Glutamatergic neuron (in vitro differentiated cells): ENCODE data around the gene BTBD9. TPM values are rescaled to one million over a fixed set of nuclear protein-coding genes. Genes with fewer than 3 reads are reported as not detected.

Experiments used
- DNase-seq: peaks from one replicate; pipeline ENCODE4 v3.0.0; 2022
- H3K27ac Mint-ChIP-seq: one replicate; pipeline ENCODE4 v1.8.0; 2020; ENCODE audit warnings: mild to moderate bottlenecking, mixed read lengths, inconsistent platforms; ENCODE audit not compliant: unreplicated experiment
- H3K27me3 Mint-ChIP-seq: one replicate; pipeline ENCODE4 v1.8.0; 2020; ENCODE audit warnings: mild to moderate bottlenecking, moderate library complexity, mixed read lengths, inconsistent platforms; ENCODE audit not compliant: unreplicated experiment
- H3K36me3 Mint-ChIP-seq: one replicate; pipeline ENCODE4 v1.8.0; 2020; ENCODE audit warnings: mild to moderate bottlenecking, mixed read lengths, inconsistent platforms; ENCODE audit not compliant: unreplicated experiment
- H3K4me1 Mint-ChIP-seq: one replicate; pipeline ENCODE4 v1.8.0; 2020; ENCODE audit warnings: mild to moderate bottlenecking, low read depth, mixed read lengths, inconsistent platforms; ENCODE audit not compliant: unreplicated experiment
- H3K4me3 Mint-ChIP-seq: one replicate; pipeline ENCODE4 v1.8.0; 2020; ENCODE audit warnings: mild to moderate bottlenecking, mixed read lengths, inconsistent platforms; ENCODE audit not compliant: unreplicated experiment
- H3K9me3 Mint-ChIP-seq: one replicate; pipeline ENCODE4 v1.8.0; 2020; ENCODE audit warnings: mild to moderate bottlenecking, moderate library complexity, mixed read lengths, inconsistent platforms; ENCODE audit not compliant: unreplicated experiment
- total RNA-seq: library from RNA; stranded (reverse); fragmentation: NEBNext Ultra II Directional; extraction: Animal tissue kit (Norgen Biotek cat#: 25700); gene quantifications from one replicate; pipeline ENCODE4 v1.2.1, GENCODE V29; 2021; ENCODE audit not compliant: unreplicated experiment
- TF ChIP-seq, protein P1 (sequence below): fragments of 200-600 bp; sonication (generic); IDR thresholded peaks from one replicate; pipeline ENCODE4 v1.5.0; 2021; ENCODE audit not compliant: partially characterized antibody, unreplicated experiment

Gene BTBD9
- total RNA-seq, 1 donor from 2014 or later: 18.8 TPM

- Mint-ChIP-seq H3K27ac (no peak overlapping the region), H3K4me1 (no peaks in the 10 kb centered on the region), H3K27me3 (no peaks in the 10 kb centered on the region), H3K4me3 (no peak overlapping the region), H3K36me3 (no peaks in the 10 kb centered on the region), H3K9me3 (no peaks in the 10 kb centered on the region)
- TF ChIP-seq, protein P1, sequence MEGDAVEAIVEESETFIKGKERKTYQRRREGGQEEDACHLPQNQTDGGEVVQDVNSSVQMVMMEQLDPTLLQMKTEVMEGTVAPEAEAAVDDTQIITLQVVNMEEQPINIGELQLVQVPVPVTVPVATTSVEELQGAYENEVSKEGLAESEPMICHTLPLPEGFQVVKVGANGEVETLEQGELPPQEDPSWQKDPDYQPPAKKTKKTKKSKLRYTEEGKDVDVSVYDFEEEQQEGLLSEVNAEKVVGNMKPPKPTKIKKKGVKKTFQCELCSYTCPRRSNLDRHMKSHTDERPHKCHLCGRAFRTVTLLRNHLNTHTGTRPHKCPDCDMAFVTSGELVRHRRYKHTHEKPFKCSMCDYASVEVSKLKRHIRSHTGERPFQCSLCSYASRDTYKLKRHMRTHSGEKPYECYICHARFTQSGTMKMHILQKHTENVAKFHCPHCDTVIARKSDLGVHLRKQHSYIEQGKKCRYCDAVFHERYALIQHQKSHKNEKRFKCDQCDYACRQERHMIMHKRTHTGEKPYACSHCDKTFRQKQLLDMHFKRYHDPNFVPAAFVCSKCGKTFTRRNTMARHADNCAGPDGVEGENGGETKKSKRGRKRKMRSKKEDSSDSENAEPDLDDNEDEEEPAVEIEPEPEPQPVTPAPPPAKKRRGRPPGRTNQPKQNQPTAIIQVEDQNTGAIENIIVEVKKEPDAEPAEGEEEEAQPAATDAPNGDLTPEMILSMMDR: no peak
- DNase-seq: no peak
Observed at GRCh38 chr6:38589367-38589720, 50.4 kb downstream of the BTBD9 start.

DNA sequence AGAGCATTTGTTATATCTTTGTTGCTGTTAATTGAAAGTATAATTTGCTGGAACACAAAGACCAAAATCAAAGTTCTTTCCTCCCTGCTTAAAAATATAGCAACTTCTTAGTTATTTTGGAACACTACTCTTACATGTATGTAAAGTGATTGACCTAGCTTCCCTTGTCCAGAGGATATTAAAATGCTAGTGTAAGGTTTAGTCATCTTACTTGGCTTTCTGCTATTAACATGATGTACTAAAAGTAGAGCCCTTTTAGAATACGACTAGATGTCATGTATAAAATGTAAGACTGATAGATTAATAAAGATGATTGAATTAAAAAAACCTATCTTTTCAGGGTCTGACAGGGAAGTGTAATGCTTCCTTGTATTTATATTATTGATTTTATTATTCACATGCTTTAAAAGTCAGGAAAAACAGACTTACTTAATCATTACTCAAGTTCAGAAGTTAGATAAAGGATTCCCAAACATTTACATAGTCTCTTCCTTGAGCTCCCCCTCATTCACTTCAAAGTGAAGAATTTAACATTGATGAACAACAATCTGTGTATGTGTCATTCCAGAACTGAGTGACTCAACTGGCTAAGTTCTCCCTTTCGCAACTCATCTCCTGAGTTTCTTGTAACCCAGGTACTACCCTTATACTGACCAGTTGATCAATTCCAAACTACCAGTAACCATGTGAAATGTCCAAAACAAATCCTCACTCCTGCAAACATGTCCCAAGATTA is 50.9 kb downstream of the BTBD9 start:
- H3K36me3 Mint-ChIP-seq: no peaks in the 10 kb centered on the region
- no peaks in the 10 kb centered on the region for H3K4me1 Mint-ChIP-seq
- no peaks in the 10 kb centered on the region for H3K27me3 Mint-ChIP-seq
- H3K4me3 Mint-ChIP-seq: no peak overlapping the region
- no peaks in the 10 kb centered on the region for H3K9me3 Mint-ChIP-seq
- TF ChIP-seq, protein P1: no peak
- H3K27ac Mint-ChIP-seq: no peak overlapping the region
- no peak for DNase-seq

- Mint-ChIP-seq H3K9me3 (no peaks in the 10 kb centered on the region), H3K27me3 (no peaks in the 10 kb centered on the region), H3K36me3 (no peaks in the 10 kb centered on the region), H3K4me1 (no peaks in the 10 kb centered on the region), H3K4me3 (no peak overlapping the region), H3K27ac (no peak overlapping the region)
- TF ChIP-seq, protein P1: no peak
- DNase-seq: no peak
Observed at GRCh38 chr6:38587766-38588362, 51.9 kb downstream of the BTBD9 start.

- Mint-ChIP-seq H3K27ac (no peak overlapping the region), H3K27me3 (no peaks in the 10 kb centered on the region), H3K4me1 (no peaks in the 10 kb centered on the region), H3K4me3 (no peak overlapping the region), H3K9me3 (no peaks in the 10 kb centered on the region), H3K36me3 (no peaks in the 10 kb centered on the region)
- TF ChIP-seq, protein P1: no peak
- DNase-seq: no peak
Observed at GRCh38 chr6:38586992-38587391, 52.7 kb downstream of the BTBD9 start.

DNA sequence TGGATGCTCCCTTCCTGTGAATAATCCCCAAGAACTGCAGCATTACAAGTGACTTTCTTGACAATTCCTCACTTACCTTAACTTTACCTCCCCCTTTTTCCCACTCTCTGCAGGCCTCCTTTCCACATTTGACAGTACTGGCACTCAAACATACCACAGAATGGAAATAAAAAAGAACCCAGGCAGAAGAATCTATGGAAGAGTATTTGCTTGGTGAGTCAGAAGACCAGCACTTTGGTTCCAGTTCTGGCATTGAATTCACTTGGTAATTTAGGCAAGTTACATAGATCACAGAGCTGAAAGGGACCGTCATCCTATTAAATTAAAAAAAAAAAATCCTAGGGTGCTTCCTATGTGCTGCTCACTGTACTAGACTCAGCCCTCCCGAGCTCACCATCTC is 55.0 kb downstream of the BTBD9 start:
- no peaks in the 10 kb centered on the region for H3K9me3 Mint-ChIP-seq
- H3K27me3 Mint-ChIP-seq: peaks cover 2% of the 10 kb centered on the region
- TF ChIP-seq, protein P1: no peak
- no peaks in the 10 kb centered on the region for H3K36me3 Mint-ChIP-seq
- no peak overlapping the region for H3K4me3 Mint-ChIP-seq
- H3K4me1 Mint-ChIP-seq: no peaks in the 10 kb centered on the region
- no peak for DNase-seq
- H3K27ac Mint-ChIP-seq: no peak overlapping the region
